Measurements from ENCODE around the gene CNOT11. TPM values are rescaled to one million over a fixed set of nuclear protein-coding genes. Genes with fewer than 3 reads are reported as not detected.
A peak's percentile ranks its signal among the peaks of the same experiment; 100 is the strongest.

Gene CNOT11
- total RNA-seq, 1 donor from 2014 or later: 65.0 TPM

- H3K9me3 Mint-ChIP-seq: no peaks in the 10 kb centered on the region
- intact Hi-C loops (cut with micrococcal nuclease): loop anchor here (5.0 kb wide), 1 partner anchor 262 kb away; no protein-coding TSS in a partner anchor
- no peak for DNase-seq
- peaks cover 25% of the 10 kb centered on the region for H3K4me1 Mint-ChIP-seq
- H3K27me3 Mint-ChIP-seq: no peaks in the 10 kb centered on the region
- H3K27ac Mint-ChIP-seq: peak overlapping the region; percentile 53
- H3K36me3 Mint-ChIP-seq (ENCODE audit: low read depth): peaks cover 60% of the 10 kb centered on the region
- no peak overlapping the region for H3K4me3 Mint-ChIP-seq
These were observed 21.5 kb downstream of the CNOT11 start for GRCh38 chr2:101274142-101274541.

- no peak for DNase-seq
- intact Hi-C loops (cut with micrococcal nuclease): no loop called here
- Mint-ChIP-seq H3K4me1 (peaks cover 16% of the 10 kb centered on the region), H3K27ac (no peak overlapping the region), H3K9me3 (no peaks in the 10 kb centered on the region), H3K4me3 (no peak overlapping the region), H3K27me3 (no peaks in the 10 kb centered on the region), H3K36me3 (ENCODE audit: low read depth) (peaks cover 64% of the 10 kb centered on the region)
These were observed 24.4 kb downstream of the CNOT11 start for GRCh38 chr2:101277111-101277510.

GRCh38 chr2:101278925-101279324, 26.2 kb downstream of the CNOT11 start:
- Mint-ChIP-seq H3K27ac (no peak overlapping the region), H3K36me3 (ENCODE audit: low read depth) (peaks cover 64% of the 10 kb centered on the region), H3K4me1 (peaks cover 10% of the 10 kb centered on the region), H3K27me3 (no peaks in the 10 kb centered on the region), H3K9me3 (no peaks in the 10 kb centered on the region), H3K4me3 (no peak overlapping the region)
- DNase-seq: no peak
- intact Hi-C loops (cut with micrococcal nuclease): no loop called here

- intact Hi-C loops (cut with micrococcal nuclease): no loop called here
- Mint-ChIP-seq H3K27ac (no peak overlapping the region), H3K27me3 (no peaks in the 10 kb centered on the region), H3K4me1 (peaks cover 9% of the 10 kb centered on the region), H3K36me3 (ENCODE audit: low read depth) (peaks cover 76% of the 10 kb centered on the region), H3K9me3 (no peaks in the 10 kb centered on the region), H3K4me3 (no peak overlapping the region)
- no peak for DNase-seq
These were observed 28.8 kb downstream of the CNOT11 start for GRCh38 chr2:101281482-101281881.

- intact Hi-C loops (cut with micrococcal nuclease): no loop called here
- H3K27ac Mint-ChIP-seq: no peak overlapping the region
- no peaks in the 10 kb centered on the region for H3K27me3 Mint-ChIP-seq
- no peaks in the 10 kb centered on the region for H3K9me3 Mint-ChIP-seq
- no peak for DNase-seq
- no peak overlapping the region for H3K4me3 Mint-ChIP-seq
- peaks cover 9% of the 10 kb centered on the region for H3K4me1 Mint-ChIP-seq
- H3K36me3 Mint-ChIP-seq (ENCODE audit: low read depth): peaks cover 77% of the 10 kb centered on the region
These were observed 30.3 kb downstream of the CNOT11 start for GRCh38 chr2:101282980-101283379.

DNA sequence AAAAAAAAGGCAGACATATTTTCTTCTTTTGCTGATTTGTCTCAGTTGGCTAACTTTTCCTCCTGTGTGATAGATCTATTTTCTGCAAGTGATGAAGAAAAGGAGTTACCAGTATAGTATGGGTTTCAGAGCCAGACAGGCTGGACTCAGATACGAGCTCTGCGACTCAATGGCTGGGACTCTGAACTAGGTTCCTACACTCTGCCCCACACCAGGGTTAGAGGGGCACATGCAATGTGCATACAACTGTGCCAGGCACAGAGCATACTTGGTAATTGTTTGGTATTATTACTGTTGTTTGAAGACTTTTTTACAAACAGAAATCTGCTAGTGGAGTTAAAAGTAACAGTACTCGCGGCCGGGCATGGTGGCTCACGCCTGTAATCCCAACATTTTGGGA, 34.0 kb downstream of the CNOT11 start:
- Mint-ChIP-seq H3K4me3 (no peak overlapping the region), H3K27ac (no peak overlapping the region), H3K27me3 (no peaks in the 10 kb centered on the region), H3K4me1 (peaks cover 9% of the 10 kb centered on the region), H3K9me3 (no peaks in the 10 kb centered on the region), H3K36me3 (ENCODE audit: low read depth) (peaks cover 56% of the 10 kb centered on the region)
- DNase-seq: no peak
- intact Hi-C loops (cut with micrococcal nuclease): no loop called here

- no peaks in the 10 kb centered on the region for H3K9me3 Mint-ChIP-seq
- H3K4me1 Mint-ChIP-seq: peaks cover 9% of the 10 kb centered on the region
- intact Hi-C loops (cut with micrococcal nuclease): no loop called here
- H3K36me3 Mint-ChIP-seq (ENCODE audit: low read depth): peaks cover 56% of the 10 kb centered on the region
- no peak overlapping the region for H3K4me3 Mint-ChIP-seq
- H3K27ac Mint-ChIP-seq: no peak overlapping the region
- H3K27me3 Mint-ChIP-seq: no peaks in the 10 kb centered on the region
- no peak for DNase-seq
These were observed 34.6 kb downstream of the CNOT11 start for GRCh38 chr2:101287303-101287702.

- Mint-ChIP-seq H3K27me3 (no peaks in the 10 kb centered on the region), H3K36me3 (ENCODE audit: low read depth) (peaks cover 46% of the 10 kb centered on the region), H3K9me3 (no peaks in the 10 kb centered on the region), H3K4me3 (no peak overlapping the region), H3K4me1 (peaks cover 5% of the 10 kb centered on the region), H3K27ac (no peak overlapping the region)
- intact Hi-C loops (cut with micrococcal nuclease): no loop called here
- no peak for DNase-seq
These were observed 38.0 kb downstream of the CNOT11 start for GRCh38 chr2:101290711-101291110.

- no peak overlapping the region for H3K27ac Mint-ChIP-seq
- no peak for DNase-seq
- H3K4me1 Mint-ChIP-seq: peaks cover 9% of the 10 kb centered on the region
- H3K27me3 Mint-ChIP-seq: no peaks in the 10 kb centered on the region
- no peaks in the 10 kb centered on the region for H3K9me3 Mint-ChIP-seq
- peaks cover 40% of the 10 kb centered on the region for H3K36me3 Mint-ChIP-seq (ENCODE audit: low read depth)
- intact Hi-C loops (cut with micrococcal nuclease): no loop called here
- no peak overlapping the region for H3K4me3 Mint-ChIP-seq
These were observed 39.3 kb downstream of the CNOT11 start for GRCh38 chr2:101291973-101292372.

GRCh38 chr2:101293544-101293943, 40.9 kb downstream of the CNOT11 start:
- H3K27ac Mint-ChIP-seq: no peak overlapping the region
- H3K36me3 Mint-ChIP-seq (ENCODE audit: low read depth): peaks cover 41% of the 10 kb centered on the region
- H3K27me3 Mint-ChIP-seq: no peaks in the 10 kb centered on the region
- DNase-seq: no peak
- peaks cover 16% of the 10 kb centered on the region for H3K4me1 Mint-ChIP-seq
- no peaks in the 10 kb centered on the region for H3K9me3 Mint-ChIP-seq
- no peak overlapping the region for H3K4me3 Mint-ChIP-seq
- intact Hi-C loops (cut with micrococcal nuclease): no loop called here

DNA sequence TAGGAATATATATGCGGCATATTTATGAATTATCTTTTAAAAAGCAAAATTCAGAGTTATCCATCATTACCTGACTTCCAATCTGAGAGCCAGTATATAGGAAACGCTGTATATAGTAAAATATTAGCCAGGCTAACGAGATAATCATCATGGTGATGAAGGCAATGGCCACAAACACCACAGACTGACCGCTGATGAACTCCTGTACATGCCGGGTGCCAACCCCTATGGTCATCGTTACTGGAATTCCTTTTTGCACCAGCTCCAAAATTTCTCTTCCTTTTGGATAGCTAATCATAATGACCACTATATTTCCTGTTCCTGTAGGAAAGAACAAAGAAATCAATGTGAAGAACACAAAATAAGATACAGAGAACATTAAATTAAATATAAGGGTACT, 42.2 kb downstream of the CNOT11 start:
- H3K27ac Mint-ChIP-seq: no peak overlapping the region
- H3K9me3 Mint-ChIP-seq: no peaks in the 10 kb centered on the region
- peaks cover 25% of the 10 kb centered on the region for H3K4me1 Mint-ChIP-seq
- H3K27me3 Mint-ChIP-seq: no peaks in the 10 kb centered on the region
- DNase-seq: no peak
- intact Hi-C loops (cut with micrococcal nuclease): no loop called here
- no peak overlapping the region for H3K4me3 Mint-ChIP-seq
- peaks cover 45% of the 10 kb centered on the region for H3K36me3 Mint-ChIP-seq (ENCODE audit: low read depth)

DNA sequence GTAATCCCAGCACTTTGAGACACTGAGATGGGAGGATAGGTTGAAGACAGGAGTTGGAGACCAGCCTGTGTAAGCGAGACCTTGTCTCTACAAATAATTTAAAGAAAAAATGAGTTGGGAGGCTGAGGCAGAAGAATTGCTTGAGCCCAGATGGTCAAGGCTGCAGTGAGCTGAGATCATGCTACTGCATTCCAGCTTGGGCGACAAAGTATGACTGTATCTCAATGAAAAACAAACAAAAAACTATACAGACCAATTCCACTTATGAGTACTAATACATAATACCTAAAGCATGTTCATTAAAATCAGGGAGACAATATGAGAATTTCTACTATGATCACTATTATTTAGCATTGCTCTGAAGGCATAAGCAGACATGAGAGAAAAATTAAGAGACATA, 43.2 kb downstream of the CNOT11 start:
- Mint-ChIP-seq H3K36me3 (ENCODE audit: low read depth) (peaks cover 44% of the 10 kb centered on the region), H3K4me1 (peaks cover 31% of the 10 kb centered on the region)
- intact Hi-C loops (cut with micrococcal nuclease): no loop called here

GRCh38 chr2:101296371-101296770, 43.7 kb downstream of the CNOT11 start:
- no peak overlapping the region for H3K27ac Mint-ChIP-seq
- no peak for DNase-seq
- H3K4me1 Mint-ChIP-seq: peaks cover 33% of the 10 kb centered on the region

More for the DNA sequence above, 43.2 kb downstream of the CNOT11 start:
- H3K27me3 Mint-ChIP-seq: no peaks in the 10 kb centered on the region
- H3K4me3 Mint-ChIP-seq: no peak overlapping the region
- no peak overlapping the region for H3K27ac Mint-ChIP-seq
- DNase-seq: no peak
- H3K9me3 Mint-ChIP-seq: no peaks in the 10 kb centered on the region

DNA sequence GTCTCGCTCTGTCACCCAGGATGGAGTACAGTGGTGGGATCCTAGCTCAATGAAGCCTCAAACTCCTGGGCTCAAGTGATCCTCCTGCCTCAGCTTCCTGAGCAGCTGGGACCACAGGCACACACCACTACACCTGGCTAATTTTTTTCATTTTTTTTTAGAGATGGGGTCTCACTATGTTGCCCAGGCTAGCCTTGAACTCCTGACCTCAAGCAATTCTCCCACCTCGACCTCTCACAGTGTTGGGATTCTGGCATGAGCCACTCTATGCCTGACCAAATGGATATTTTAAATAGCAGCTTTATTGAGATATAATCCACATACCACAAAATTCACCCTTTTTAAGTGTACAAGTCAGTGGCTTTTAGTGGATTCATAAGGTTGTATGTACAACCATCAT, 44.7 kb downstream of the CNOT11 start:
- Mint-ChIP-seq H3K27me3 (no peaks in the 10 kb centered on the region), H3K9me3 (no peaks in the 10 kb centered on the region), H3K4me3 (no peak overlapping the region), H3K27ac (no peak overlapping the region), H3K36me3 (ENCODE audit: low read depth) (peaks cover 42% of the 10 kb centered on the region), H3K4me1 (peaks cover 39% of the 10 kb centered on the region)
- DNase-seq: no peak
- intact Hi-C loops (cut with micrococcal nuclease): no loop called here

More at GRCh38 chr2:101296371-101296770, 43.7 kb downstream of the CNOT11 start:
- Mint-ChIP-seq H3K4me3 (no peak overlapping the region), H3K9me3 (no peaks in the 10 kb centered on the region), H3K36me3 (ENCODE audit: low read depth) (peaks cover 44% of the 10 kb centered on the region), H3K27me3 (no peaks in the 10 kb centered on the region)
- intact Hi-C loops (cut with micrococcal nuclease): no loop called here

- Mint-ChIP-seq H3K9me3 (no peaks in the 10 kb centered on the region), H3K4me1 (peaks cover 50% of the 10 kb centered on the region), H3K4me3 (peak overlapping the region; percentile 4), H3K27me3 (no peaks in the 10 kb centered on the region), H3K36me3 (ENCODE audit: low read depth) (peaks cover 39% of the 10 kb centered on the region), H3K27ac (no peak overlapping the region)
- intact Hi-C loops (cut with micrococcal nuclease): loop anchor here (10.0 kb wide), 1 partner anchor 175 kb away; the partner anchor contains the start of gene RFX8
- no peak for DNase-seq
These were observed 46.9 kb downstream of the CNOT11 start for GRCh38 chr2:101299604-101300003.

All from activated CD4-positive, alpha-beta T cell treated with anti-CD3 and anti-CD28 coated beads, Interleukin-2, amount 10 ng/mL, durations not matched to agents 24 days and 14 days (primary cell).